HTR-8/SVneo (cell line): ENCODE measurements around the gene CCDC27.

ENCODE experiments used
- DNase-seq: peaks from one replicate; pipeline ENCODE4 v3.0.0; 2011; ENCODE audit warnings: low spot score, mixed read lengths; ENCODE audit not compliant: insufficient read length
- FAIRE-seq: peaks from 2 replicates; lab custom pipeline; 2011; peaks lifted over from hg19 to GRCh38; lab: Jason Lieb, UNC

The CCDC27 gene

GRCh38 chr1:3752400-3752945 is at the start of gene CCDC27:
TSS of gene CCDC27 (plus strand) at chr1:3752450. CDS start at chr1:3752482, 32 bp downstream.
- no peak for FAIRE-seq
- no peak for DNase-seq

DNA sequence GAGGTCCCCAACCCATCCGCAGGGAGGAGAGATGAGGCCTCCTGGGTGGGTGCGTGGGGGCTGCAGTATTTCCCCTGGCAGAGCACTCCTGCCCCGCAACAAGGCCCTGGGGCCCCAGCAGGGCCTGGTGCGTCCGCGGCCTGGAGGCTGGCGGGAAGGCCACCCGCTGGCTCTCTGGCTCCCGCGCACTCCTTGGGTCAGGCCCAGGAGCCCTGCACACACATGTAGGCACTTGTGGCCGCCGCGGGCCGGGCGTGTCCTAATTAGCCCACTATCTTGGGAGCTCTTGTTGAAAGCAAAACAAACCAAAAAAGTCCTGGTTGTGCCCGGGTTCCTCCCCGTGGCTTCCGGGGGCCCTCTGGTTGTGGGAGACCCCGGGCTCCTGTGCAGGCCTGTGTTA is 49.7 kb upstream of the CCDC27 start:
- FAIRE-seq (no peak), DNase-seq (no peak)

GRCh38 chr1:3702990-3703728 is 49.1 kb upstream of the CCDC27 start:
- DNase-seq: peak; percentile 38
- peak; percentile 69 for FAIRE-seq

DNA sequence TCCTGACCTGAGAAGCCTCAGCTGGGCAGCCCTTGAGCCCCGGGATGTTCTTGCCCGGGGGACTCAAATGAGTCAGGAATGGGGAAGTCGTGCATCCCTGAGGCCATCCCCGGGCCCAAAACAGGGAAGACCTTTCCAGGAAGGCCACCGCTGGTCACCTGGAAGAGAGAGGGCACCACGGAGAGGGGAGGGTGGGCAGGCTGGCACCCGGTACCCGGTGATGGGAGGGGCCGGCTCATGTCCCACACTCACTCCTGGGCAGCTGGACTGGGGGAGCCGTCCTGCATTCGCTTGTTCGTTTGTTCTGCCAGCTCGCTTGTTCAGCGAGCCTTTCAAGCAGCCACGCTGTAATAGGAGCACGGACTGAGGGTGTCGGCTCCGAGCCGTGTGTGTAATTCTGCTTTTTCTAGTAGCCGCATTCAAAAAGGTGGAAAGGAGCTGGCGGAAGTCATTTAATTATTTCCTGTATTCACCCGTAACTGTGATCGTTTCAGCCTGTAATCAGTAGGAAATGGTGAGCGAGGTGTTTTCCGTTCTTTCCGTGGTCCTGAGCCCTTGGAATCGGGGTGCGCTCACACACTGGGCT is 48.4 kb upstream of the CCDC27 start:
- DNase-seq (no peak), FAIRE-seq (no peak)

- DNase-seq (no peak), FAIRE-seq (no peak)
Observed at GRCh38 chr1:3705341-3705950, 46.8 kb upstream of the CCDC27 start.

DNA sequence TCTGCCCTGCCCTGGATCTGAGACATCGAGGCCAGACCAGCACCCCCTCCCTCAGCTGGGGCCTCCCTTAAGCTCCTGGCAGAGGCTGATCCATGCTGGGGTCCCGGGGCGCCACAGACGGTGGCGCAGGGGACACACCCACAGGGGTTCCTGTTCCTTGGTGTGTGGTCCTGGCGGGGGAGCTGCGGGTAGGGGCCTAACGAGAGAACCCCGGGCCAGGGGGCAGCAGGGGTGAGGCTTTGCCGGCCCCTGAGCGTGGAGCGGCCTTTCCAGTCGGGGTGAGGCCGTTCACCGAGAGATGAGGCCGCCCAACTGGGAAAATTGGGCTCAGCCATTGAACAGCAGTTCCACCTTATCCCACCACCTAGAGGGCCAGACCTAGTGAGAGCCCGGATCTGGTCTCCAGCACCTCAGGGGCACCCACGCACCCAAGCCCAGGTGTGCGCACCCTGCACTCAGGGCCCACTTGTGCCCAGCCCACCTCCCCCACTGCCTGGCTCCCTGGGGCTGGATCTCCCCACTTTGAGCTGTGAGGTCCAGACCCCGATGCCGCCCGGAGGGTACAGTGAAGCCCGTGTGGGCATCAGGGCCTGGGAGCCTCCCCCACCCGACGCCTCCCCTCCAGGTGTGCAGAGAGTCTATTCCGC is 45.5 kb upstream of the CCDC27 start:
- DNase-seq: no peak
- no peak for FAIRE-seq

- FAIRE-seq (no peak), DNase-seq (no peak)
Observed at GRCh38 chr1:3707298-3707938, 44.8 kb upstream of the CCDC27 start.

GRCh38 chr1:3707939-3708328 is 44.3 kb upstream of the CCDC27 start:
- FAIRE-seq: no peak

GRCh38 chr1:3708791-3709190 is 43.5 kb upstream of the CCDC27 start:
- DNase-seq: no peak
- FAIRE-seq: no peak

More at GRCh38 chr1:3707939-3708328, 44.3 kb upstream of the CCDC27 start:
- no peak for DNase-seq

DNA sequence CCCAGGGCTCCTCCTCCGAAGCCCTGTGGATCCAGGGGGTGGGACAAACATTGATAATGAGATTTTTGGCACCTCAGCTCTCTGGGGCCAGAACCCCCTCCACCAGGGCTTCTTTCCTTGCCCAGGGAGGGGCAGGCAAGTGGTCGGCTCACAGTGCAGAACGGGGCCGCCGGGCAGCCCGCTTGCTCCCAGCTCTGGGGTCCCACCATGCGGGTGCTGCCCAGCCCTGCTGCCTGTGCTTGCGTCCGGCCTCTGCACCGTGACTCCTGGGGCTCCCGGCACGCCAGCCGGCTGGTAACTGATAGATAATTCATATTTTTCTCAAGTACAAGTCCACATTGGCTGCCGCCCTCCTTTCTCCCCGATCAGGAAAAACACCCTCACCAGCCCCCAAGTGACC is 42.0 kb upstream of the CCDC27 start:
- no peak for DNase-seq
- no peak for FAIRE-seq

GRCh38 chr1:3711381-3711779 is 40.9 kb upstream of the CCDC27 start:
- no peak for FAIRE-seq
- DNase-seq: no peak

- no peak for DNase-seq
- no peak for FAIRE-seq
Observed at GRCh38 chr1:3711780-3712451, 40.3 kb upstream of the CCDC27 start.

- DNase-seq (no peak), FAIRE-seq (no peak)
Observed at GRCh38 chr1:3712573-3713535, 39.4 kb upstream of the CCDC27 start.

- FAIRE-seq: no peak
- no peak for DNase-seq
Observed at GRCh38 chr1:3713840-3714239, 38.4 kb upstream of the CCDC27 start.

DNA sequence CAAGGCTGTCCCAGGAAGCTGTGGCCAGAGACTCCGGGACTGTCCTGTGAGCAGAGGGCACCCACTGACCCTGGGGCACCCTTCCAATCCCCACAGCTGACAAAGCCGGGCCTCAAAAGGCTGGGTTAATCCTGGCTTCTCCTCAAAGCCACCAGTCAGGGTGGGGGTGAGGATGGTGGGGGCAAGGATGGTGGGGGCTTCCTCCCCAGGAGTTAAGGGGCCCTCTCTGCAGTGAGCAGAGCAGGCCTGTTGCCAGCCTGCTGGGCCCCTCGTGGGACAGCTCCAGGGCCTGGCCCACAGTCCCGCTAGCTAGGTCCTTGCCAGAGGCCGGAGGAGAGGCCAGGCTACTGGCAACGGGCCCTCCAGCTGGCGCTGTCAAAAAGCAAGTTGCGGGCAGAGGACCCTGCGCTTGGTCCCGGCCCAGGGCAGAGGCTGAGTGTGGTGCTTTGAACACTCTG is 37.9 kb upstream of the CCDC27 start:
- no peak for DNase-seq
- no peak for FAIRE-seq

GRCh38 chr1:3714814-3715213 is 37.4 kb upstream of the CCDC27 start:
- no peak for DNase-seq
- FAIRE-seq: no peak

DNA sequence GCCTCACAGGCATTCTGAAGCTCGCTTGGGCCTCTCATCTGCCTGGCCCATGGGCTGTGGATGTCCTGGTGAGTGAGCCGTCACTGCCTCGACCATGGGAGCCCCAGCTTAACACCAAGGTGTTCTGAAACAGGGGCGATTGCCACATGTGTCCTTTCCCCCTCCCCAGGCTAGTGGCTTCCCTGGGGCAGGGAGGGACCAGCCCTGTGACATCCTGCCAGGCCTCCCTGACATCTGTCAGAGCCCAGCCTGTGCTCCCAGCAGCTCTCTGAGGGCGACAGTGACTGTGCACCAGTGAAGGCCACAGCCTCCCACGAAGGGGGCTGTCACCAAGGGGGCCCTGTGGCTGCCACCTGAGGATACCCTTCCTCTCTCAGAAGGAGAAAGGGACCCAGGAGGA is 35.9 kb upstream of the CCDC27 start:
- no peak for DNase-seq
- no peak for FAIRE-seq

GRCh38 chr1:3717041-3717714 is 35.1 kb upstream of the CCDC27 start:
- FAIRE-seq: peak; percentile 23
- DNase-seq: peak; percentile 65
